ENCODE results near the gene LAMA1. TPM values are rescaled to one million over a fixed set of nuclear protein-coding genes. Genes with fewer than 3 reads are reported as not detected.

Gene LAMA1
- total and polyA plus RNA-seq, 2 of the 4 experiments (the other 2 are of a cell fraction) = 10.9 to 15.5 TPM

- H3K14ac ChIP-seq (replicated peaks; ENCODE audit: low read depth, low read length) = no peak overlapping the region
- ATAC-seq (ENCODE audit: low read depth) (no peak), DNase-seq (no peak)
- no peaks in the 10 kb centered on the region for H3K36me3 ChIP-seq (ENCODE audit: control insufficient read depth, insufficient read depth, low read length)
- H2AK5ac ChIP-seq (ENCODE audit: low read depth, low read length) = no peak overlapping the region
- intact Hi-C loops (cut with micrococcal nuclease) (no loop called here), in situ Hi-C loops (cut with MboI; ENCODE audit: low sequenced_read_pairs) (no loop called here), dilution Hi-C loops (cut with HindIII; ENCODE audit: low sequenced_read_pairs, unreplicated experiment) (no loop called here)
- no peak overlapping the region for H2BK20ac ChIP-seq (ENCODE audit: low read depth, low read length)
- no peak overlapping the region for H3K4me3 ChIP-seq (ENCODE audit: insufficient read depth, low read depth, low read length)
- no peak overlapping the region for H3K23ac ChIP-seq (ENCODE audit: low read depth, low read length)
- no peaks in the 10 kb centered on the region for H3K4me1 ChIP-seq (ENCODE audit: control insufficient read depth, insufficient read depth, low read length)
- no peak overlapping the region for H3K27ac ChIP-seq (ENCODE audit: insufficient read depth, low read length)
- no peak overlapping the region for H4K91ac ChIP-seq (ENCODE audit: insufficient read depth, low read depth, low read length)
- H4K20me1 ChIP-seq (ENCODE audit: insufficient read depth, low read length) = no peaks in the 10 kb centered on the region
- H2BK5ac ChIP-seq (ENCODE audit: low read depth, low read length, poor library complexity, severe bottlenecking) = no peak overlapping the region
- no peak overlapping the region for H2AK9ac ChIP-seq (replicated peaks; ENCODE audit: low read depth, low read length, poor library complexity)
- no peak overlapping the region for H4K8ac ChIP-seq (ENCODE audit: low read depth in 2 of 2, low read length in 2 of 2)
- 88% methylated on average over 1 of the region's 9 CpGs; no CpG with 5 or more reads in 1 of the 2 experiments for WGBS, 2 experiments (ENCODE audit: extremely low coverage in 2 of 2, insufficient read length in 1 of 2)
- ChIA-PET CTCF (interaction anchor here (1.1 kb wide), 1 partner anchor 93 kb away, joined by 3 read pairs; no protein-coding TSS in a partner anchor), POLR2A (ENCODE audit: unreplicated experiment) (no interaction called here)
- no peak overlapping the region for H2BK15ac ChIP-seq (ENCODE audit: low read depth, low read length)
- H3K56ac ChIP-seq (ENCODE audit: extremely low read depth, insufficient read depth, low read length) = no peak overlapping the region
- H3K4me2 ChIP-seq (ENCODE audit: low read depth, low read length) = no peak overlapping the region
- no peaks in the 10 kb centered on the region for H3K9me3 ChIP-seq (ENCODE audit: control insufficient read depth, insufficient read depth, low read length)
- no peak overlapping the region for H4K5ac ChIP-seq (ENCODE audit: low read depth, low read length)
- no TSS peak for BruUV-seq (replicated peaks)
- H2AFZ ChIP-seq (replicated peaks; ENCODE audit: low read length, poor library complexity) = no peak overlapping the region
- TF ChIP-seq RCOR1 (IDR thresholded peaks at IDR 0.05; ENCODE audit: insufficient replicate concordance, low read length) = no peak
- TF ChIP-seq CEBPB (IDR thresholded peaks at IDR 0.05; ENCODE audit: low read depth, low read length) = no peak
- no peak for TF ChIP-seq POLR2A (IDR thresholded peaks at IDR 0.05; ENCODE audit: low read depth, low read length)
- no peak for TF ChIP-seq MAFK (IDR thresholded peaks at IDR 0.05; ENCODE audit: low read depth, low read length)
- no peak for TF ChIP-seq CHD1 (IDR thresholded peaks at IDR 0.05; ENCODE audit: low read depth, low read length)
- no peaks in the 10 kb centered on the region for H3K79me1 ChIP-seq (ENCODE audit: low read depth in 1 of 2, low read length in 2 of 2)
- no peaks in the 10 kb centered on the region for H3K9me1 ChIP-seq (ENCODE audit: insufficient read depth, low read length)
- H2BK120ac ChIP-seq (ENCODE audit: low read depth, low read length) = no peak overlapping the region
- H3K18ac ChIP-seq (ENCODE audit: low read depth, low read length) = no peak overlapping the region
- H3K4ac ChIP-seq (ENCODE audit: low read depth, low read length) = no peak overlapping the region
- H3K27me3 ChIP-seq (ENCODE audit: control insufficient read depth, insufficient read depth, low read length) = no peaks in the 10 kb centered on the region
- no peak overlapping the region for H3K9ac ChIP-seq (ENCODE audit: low read depth, low read length)
These were observed 48.6 kb downstream of the LAMA1 start for GRCh38 chr18:7068871-7069590.
